Keratinocyte (primary cell): Measurements from ENCODE around the gene CHCHD6. TPM values are rescaled to one million over a fixed set of nuclear protein-coding genes. Genes with fewer than 3 reads are reported as not detected.

Experiments used
- DNase-seq: peaks from one replicate; pipeline ENCODE4 v3.0.0-alpha.2; 2011; ENCODE audit warnings: low read depth, missing footprints, low spot score
- FAIRE-seq: peaks from 2 replicates; lab custom pipeline; 2011; peaks lifted over from hg19 to GRCh38; lab: Jason Lieb, UNC
- H2AFZ ChIP-seq: 2 replicates; pipeline ENCODE4 v1.6.0; 2012; ENCODE audit warnings: low read length, control low read depth, inconsistent platforms; ENCODE audit not compliant: control insufficient read depth
- H3K27ac ChIP-seq: 2 replicates; pipeline ENCODE4 v1.5.1; 2011; ENCODE audit warnings: low read length; ENCODE audit not compliant: control insufficient read depth, insufficient read depth
- H3K27me3 ChIP-seq: 3 replicates; pipeline ENCODE4 v1.6.0; 2011; ENCODE audit warnings: low read length; ENCODE audit not compliant: control insufficient read depth, insufficient read depth; ENCODE audit errors: extremely low read depth
- H3K36me3 ChIP-seq, 2 experiments: 2 replicates in 1 of 2; 3 replicates in 1 of 2; pipeline ENCODE4 v1.5.1; 2011; ENCODE audit warnings: low read length in 2 of 2, mild to moderate bottlenecking in 1 of 2; ENCODE audit not compliant: control insufficient read depth in 2 of 2, insufficient read depth in 2 of 2; ENCODE audit errors: extremely low read depth in 1 of 2
- H3K4me1 ChIP-seq: 3 replicates; pipeline ENCODE4 v1.5.1; 2011; ENCODE audit warnings: low read length; ENCODE audit not compliant: control insufficient read depth, insufficient read depth; ENCODE audit errors: extremely low read depth
- H3K4me2 ChIP-seq: 3 replicates; pipeline ENCODE4 v1.6.0; 2011; ENCODE audit warnings: low read depth, low read length; ENCODE audit not compliant: control insufficient read depth, insufficient read depth; ENCODE audit errors: extremely low read depth
- H3K4me3 ChIP-seq, 3 experiments: fragments of 200-600 bp in 1 of 3; sonication (generic) in 1 of 3; 2 replicates in 2 of 3; 3 replicates in 1 of 3; pipeline ENCODE4 v1.5.1; 2011 to 2016; ENCODE audit warnings: low read length in 3 of 3, mild to moderate bottlenecking in 3 of 3, control low read depth in 2 of 3, inconsistent platforms in 1 of 3, low read depth in 1 of 3, mixed read lengths in 1 of 3, mixed run types in 1 of 3, moderate library complexity in 1 of 3; ENCODE audit not compliant: control insufficient read depth in 2 of 3, insufficient read depth in 2 of 3; ENCODE audit errors: extremely low read depth in 1 of 3
- H3K79me2 ChIP-seq: 2 replicates; pipeline ENCODE4 v1.6.0; 2012; ENCODE audit warnings: low read length; ENCODE audit not compliant: control insufficient read depth, insufficient read depth
- H3K9ac ChIP-seq: 3 replicates; pipeline ENCODE4 v1.6.0; 2011; ENCODE audit warnings: low read length; ENCODE audit not compliant: control insufficient read depth, insufficient read depth; ENCODE audit errors: extremely low read depth
- H3K9me1 ChIP-seq: 3 replicates; pipeline ENCODE4 v1.6.0; 2011; ENCODE audit warnings: low read length; ENCODE audit not compliant: control insufficient read depth, insufficient read depth; ENCODE audit errors: extremely low read depth
- H3K9me3 ChIP-seq: 2 replicates; pipeline ENCODE4 v1.5.1; 2012; ENCODE audit warnings: low read depth, low read length; ENCODE audit not compliant: control insufficient read depth
- H4K20me1 ChIP-seq: 3 replicates; pipeline ENCODE4 v1.6.0; 2011; ENCODE audit warnings: low read length; ENCODE audit not compliant: control insufficient read depth, insufficient read depth; ENCODE audit errors: extremely low read depth
- CTCF ChIP-seq, 3 experiments: IDR thresholded peaks in 1 of 3; conservative IDR thresholded peaks in 1 of 3; optimal IDR thresholded peaks in 1 of 3; 2 replicates in 2 of 3; 3 replicates in 1 of 3; pipeline versions ENCODE3 to v1.5.1; 2011; ENCODE audit warnings: low read length in 3 of 3, mild to moderate bottlenecking in 3 of 3, moderate library complexity in 2 of 3, control low read depth in 1 of 3, inconsistent platforms in 1 of 3; ENCODE audit not compliant: insufficient read depth in 2 of 3; ENCODE audit errors: extremely low read depth in 1 of 3
- EZH2 ChIP-seq: IDR thresholded peaks from one replicate; pipeline ENCODE4 v1.6.1; 2012; ENCODE audit warnings: inconsistent platforms, mild to moderate bottlenecking, low read length, moderate library complexity
- dilution Hi-C: fragments of 300-500 bp; cut with MboI; formaldehyde crosslinking; loops from one replicate; pipeline ENCODE4 v1.7.0; 2020; ENCODE audit warnings: low sequenced_read_pairs; ENCODE audit not compliant: extremely low pct_ligation_motif_present
- polyA plus RNA-seq, 5 experiments: library from polyadenylated mRNA; depleted of rRNA in 3 of 5; stranded (reverse) in 3 of 5; stranded (forward) in 1 of 5; unstranded in 1 of 5; fragments of >200 nt; gene quantifications; 1 replicate in 1 of 5; 2 replicates in 3 of 5; 3 replicates in 1 of 5; pipeline versions ENCODE4 v1.2.1 to v1.2.3, GENCODE V29; 2011 to 2012; ENCODE audit warnings: missing spikeins in 2 of 5, low read depth in 1 of 5, low replicate concordance in 1 of 5

The CHCHD6 gene
- polyA plus RNA-seq, 1 donor (not counting 4 experiments of a cell fraction or from before 2014, with no cell fraction given), result 21.7 TPM

- Histone ChIP-seq H3K27ac (no peak overlapping the region), H3K27me3 (no peaks in the 10 kb centered on the region), H3K4me3 (no peak overlapping the region), H4K20me1 (no peaks in the 10 kb centered on the region), H3K9me3 (no peaks in the 10 kb centered on the region), H3K9ac (no peak overlapping the region), H3K9me1 (no peaks in the 10 kb centered on the region), H2AFZ (no peak overlapping the region), H3K36me3 (peaks cover 0 to 5% of the 10 kb centered on the region in 2 experiments), H3K79me2 (no peaks in the 10 kb centered on the region), H3K4me1 (peaks cover 18% of the 10 kb centered on the region), H3K4me2 (no peak overlapping the region)
- TF ChIP-seq CTCF (optimal IDR thresholded peaks at IDR 0.05 in 1 of 3, IDR thresholded peaks at IDR 0.05 in 1 of 3, conservative IDR thresholded peaks at IDR 0.05 in 1 of 3; ENCODE audit: extremely low read depth in 1 of 3, insufficient read depth in 2 of 3, low read length in 3 of 3), result no peak
- TF ChIP-seq EZH2, result no peak
- FAIRE-seq, result no peak
- no peak for DNase-seq
- dilution Hi-C loops, result no loop called here
Measured at GRCh38 chr3:126939733-126940132, 235.7 kb downstream of the CHCHD6 start.

- H3K9ac ChIP-seq, result no peak overlapping the region
- H3K4me3 ChIP-seq, result no peak overlapping the region
- no peaks in the 10 kb centered on the region for H3K9me1 ChIP-seq
- dilution Hi-C loops, result no loop called here
- no peak overlapping the region for H3K27ac ChIP-seq
- no peak overlapping the region for H3K4me2 ChIP-seq
- H3K79me2 ChIP-seq, result no peaks in the 10 kb centered on the region
- FAIRE-seq (peak; percentile 49), DNase-seq (no peak)
- peaks cover 18% of the 10 kb centered on the region for H3K4me1 ChIP-seq
- peaks cover 0 to 5% of the 10 kb centered on the region in 2 experiments for H3K36me3 ChIP-seq
- H4K20me1 ChIP-seq, result no peaks in the 10 kb centered on the region
- no peak overlapping the region for H2AFZ ChIP-seq
- TF ChIP-seq CTCF (optimal IDR thresholded peaks at IDR 0.05 in 1 of 3, IDR thresholded peaks at IDR 0.05 in 1 of 3, conservative IDR thresholded peaks at IDR 0.05 in 1 of 3; ENCODE audit: extremely low read depth in 1 of 3, insufficient read depth in 2 of 3, low read length in 3 of 3) (no peak), EZH2 (no peak)
- H3K27me3 ChIP-seq, result no peaks in the 10 kb centered on the region
- H3K9me3 ChIP-seq, result no peaks in the 10 kb centered on the region
Measured at GRCh38 chr3:126941721-126942270, 237.8 kb downstream of the CHCHD6 start.
